ENCODE measurements around the gene COX4I2.
A peak's percentile ranks its signal among the peaks of the same experiment; 100 is the strongest.

The COX4I2 gene

GRCh38 chr20:31670371-31671228 lies 32.9 kb downstream of the COX4I2 start:
- H3K4me3 Mint-ChIP-seq: no peak overlapping the region
- no peak overlapping the region for H3K27ac Mint-ChIP-seq
- peaks cover 65% of the 10 kb centered on the region for H3K4me1 Mint-ChIP-seq (ENCODE audit: low read depth)
- H3K36me3 Mint-ChIP-seq (ENCODE audit: low read depth): peaks cover 55% of the 10 kb centered on the region
- no peaks in the 10 kb centered on the region for H3K27me3 Mint-ChIP-seq (ENCODE audit: low read depth)
- no peak for DNase-seq (ENCODE audit: low spot score)
- H3K9me3 Mint-ChIP-seq: no peaks in the 10 kb centered on the region

DNA sequence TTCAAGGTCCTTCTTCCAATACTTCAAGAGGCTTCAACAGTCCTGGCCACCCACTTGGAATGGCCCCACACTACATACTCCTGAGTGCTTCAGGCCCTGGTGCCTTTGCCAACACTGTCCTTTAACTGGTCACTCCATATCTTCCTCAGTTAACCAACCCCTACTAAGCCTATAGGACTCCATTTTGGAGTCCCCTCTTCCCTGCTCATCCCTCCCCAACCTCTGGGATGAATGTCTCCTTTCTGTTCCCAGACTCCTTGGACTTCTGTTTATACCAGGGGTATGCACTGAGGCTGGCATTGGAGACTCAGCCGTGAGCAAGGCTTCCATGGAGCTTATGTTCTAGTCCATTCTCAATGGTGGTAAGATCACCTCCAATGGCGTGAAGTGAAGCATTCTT lies 33.6 kb downstream of the COX4I2 start:
- Mint-ChIP-seq H3K27ac (peak overlapping the region; percentile 33), H3K27me3 (ENCODE audit: low read depth) (no peaks in the 10 kb centered on the region), H3K4me1 (ENCODE audit: low read depth) (peaks cover 66% of the 10 kb centered on the region), H3K4me3 (no peak overlapping the region), H3K9me3 (no peaks in the 10 kb centered on the region), H3K36me3 (ENCODE audit: low read depth) (peaks cover 50% of the 10 kb centered on the region)
- no peak for DNase-seq (ENCODE audit: low spot score)

DNA sequence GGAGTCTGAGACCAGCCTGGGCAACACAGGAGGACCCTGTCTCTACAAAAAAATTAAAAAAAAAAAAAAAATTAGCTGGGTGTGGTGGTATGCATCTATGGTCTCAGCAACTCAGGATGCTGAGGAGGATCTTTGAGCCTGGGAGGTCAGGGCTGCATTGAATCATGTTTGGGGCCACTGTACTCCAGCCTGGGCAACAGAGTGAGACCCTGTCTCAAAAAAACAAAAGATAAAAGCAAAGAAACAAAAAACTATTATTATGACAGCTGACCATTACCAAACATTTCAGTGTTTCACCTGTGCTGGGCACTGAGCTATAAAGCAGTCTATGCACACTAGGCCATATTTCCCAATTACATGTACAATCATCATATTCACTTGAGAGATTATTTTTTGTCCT lies 35.7 kb downstream of the COX4I2 start:
- peak overlapping the region; percentile 91 for H3K4me3 Mint-ChIP-seq

DNA sequence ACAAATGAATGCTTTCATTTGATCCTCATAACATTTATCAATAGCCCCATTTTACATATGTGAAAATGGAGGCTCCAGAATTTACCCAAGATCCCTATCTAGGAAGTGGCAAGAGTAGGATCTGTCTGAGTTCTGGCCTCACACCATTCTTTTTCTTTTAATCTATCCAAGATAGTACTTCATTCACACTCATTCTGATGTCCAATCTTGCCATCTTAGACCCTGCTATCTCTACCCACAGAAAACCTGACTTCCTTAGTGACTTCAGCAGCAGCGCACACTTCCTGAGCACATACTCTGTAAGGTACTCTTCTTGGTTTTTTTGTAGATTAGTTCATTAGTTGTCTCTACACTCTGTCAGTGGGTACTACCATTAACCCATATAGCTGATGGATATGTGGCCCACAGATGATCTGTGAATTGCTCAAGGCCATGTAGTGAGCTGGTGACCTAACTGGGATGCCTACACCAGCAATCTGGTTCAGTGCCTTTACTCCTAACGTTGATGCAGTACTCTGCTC lies 36.3 kb downstream of the COX4I2 start:
- Mint-ChIP-seq H3K27ac (peak overlapping the region; percentile 97), H3K9me3 (no peaks in the 10 kb centered on the region), H3K36me3 (ENCODE audit: low read depth) (peaks cover 53% of the 10 kb centered on the region), H3K4me1 (ENCODE audit: low read depth) (peaks cover 72% of the 10 kb centered on the region), H3K4me3 (peak overlapping the region; percentile 91), H3K27me3 (ENCODE audit: low read depth) (no peaks in the 10 kb centered on the region)
- no peak for DNase-seq (ENCODE audit: low spot score)

More for the DNA sequence above, 35.7 kb downstream of the COX4I2 start:
- Mint-ChIP-seq H3K4me1 (ENCODE audit: low read depth) (peaks cover 66% of the 10 kb centered on the region), H3K27ac (peak overlapping the region; percentile 97), H3K9me3 (no peaks in the 10 kb centered on the region), H3K27me3 (ENCODE audit: low read depth) (no peaks in the 10 kb centered on the region), H3K36me3 (ENCODE audit: low read depth) (peaks cover 49% of the 10 kb centered on the region)
- no peak for DNase-seq (ENCODE audit: low spot score)

DNA sequence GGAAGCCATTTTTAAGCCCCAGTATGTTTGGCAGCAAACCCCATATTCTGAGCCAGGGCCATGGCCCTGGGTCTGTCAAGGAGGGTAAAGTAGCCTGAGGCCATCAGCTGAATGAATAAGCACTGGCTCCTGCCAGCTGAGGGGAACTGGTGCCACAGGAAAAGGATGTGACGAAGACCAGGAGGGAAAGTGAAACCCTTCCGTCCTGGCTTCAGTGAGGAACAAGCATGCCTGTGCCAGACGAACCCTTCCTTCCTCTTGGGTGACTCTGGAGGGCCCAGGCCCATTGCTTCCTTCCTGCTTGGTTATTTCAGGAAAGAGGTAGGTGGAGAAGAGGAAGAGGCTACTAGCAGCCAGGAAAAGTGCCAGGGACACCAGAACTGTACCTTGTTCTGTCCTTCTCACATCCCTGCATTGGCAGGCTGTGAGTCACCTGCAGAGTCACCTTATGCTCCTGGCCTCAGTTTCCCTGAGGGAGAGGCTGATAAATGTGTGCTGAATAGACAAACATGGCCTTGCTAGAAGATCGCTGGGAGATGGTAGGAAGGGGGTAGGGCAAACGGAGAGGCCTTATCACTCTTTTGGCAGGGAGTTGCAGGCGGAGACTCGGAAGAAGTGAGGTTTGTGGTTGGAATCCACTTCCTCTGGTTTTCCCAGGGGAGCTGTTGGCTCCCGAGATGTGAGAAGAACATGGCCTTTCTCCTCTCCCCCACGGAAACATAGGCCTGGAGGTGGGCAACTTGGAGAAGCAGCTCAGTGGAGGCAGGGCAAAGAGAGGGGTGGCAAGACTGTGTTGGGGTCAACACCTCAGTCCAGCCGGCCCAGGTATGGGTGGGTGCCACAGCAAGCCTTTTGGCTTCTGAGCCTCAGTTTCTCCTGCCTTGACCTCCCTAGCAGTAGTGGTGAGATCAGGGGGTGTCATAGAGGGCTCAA lies 37.4 kb downstream of the COX4I2 start:
- H3K36me3 Mint-ChIP-seq (ENCODE audit: low read depth): peaks cover 45% of the 10 kb centered on the region
- H3K4me3 Mint-ChIP-seq: peak overlapping the region; percentile 91
- no peaks in the 10 kb centered on the region for H3K27me3 Mint-ChIP-seq (ENCODE audit: low read depth)

GRCh38 chr20:31675828-31676608 lies 38.3 kb downstream of the COX4I2 start:
- Mint-ChIP-seq H3K36me3 (ENCODE audit: low read depth) (peaks cover 53% of the 10 kb centered on the region), H3K4me1 (ENCODE audit: low read depth) (peaks cover 81% of the 10 kb centered on the region)

More for the DNA sequence above, 37.4 kb downstream of the COX4I2 start:
- DNase-seq (ENCODE audit: low spot score): peak; percentile 68
- Mint-ChIP-seq H3K27ac (peak overlapping the region; percentile 97), H3K4me1 (ENCODE audit: low read depth) (peaks cover 73% of the 10 kb centered on the region), H3K9me3 (no peaks in the 10 kb centered on the region)

DNA sequence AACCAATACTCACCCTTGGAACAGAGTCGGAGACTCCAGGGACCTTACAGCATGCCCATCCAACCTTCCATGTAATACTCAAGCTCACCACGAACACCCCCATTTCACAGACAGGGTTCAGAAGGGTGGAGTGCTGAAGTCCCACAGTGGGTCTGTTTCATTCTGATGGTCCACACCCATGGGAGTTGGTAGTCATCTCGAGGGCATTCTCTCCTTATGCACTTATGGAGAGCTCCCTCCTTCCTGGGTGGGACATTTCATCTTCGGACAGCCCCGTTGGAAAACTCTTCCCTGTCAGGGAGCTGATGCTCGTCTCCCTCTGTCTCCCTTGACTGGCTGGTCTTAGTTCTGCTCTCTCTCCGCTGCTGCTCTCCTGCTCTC lies 38.9 kb downstream of the COX4I2 start:
- H3K27me3 Mint-ChIP-seq (ENCODE audit: low read depth): no peaks in the 10 kb centered on the region
- H3K9me3 Mint-ChIP-seq: no peaks in the 10 kb centered on the region
- H3K27ac Mint-ChIP-seq: peak overlapping the region; percentile 97
- DNase-seq (ENCODE audit: low spot score): no peak
- peaks cover 52% of the 10 kb centered on the region for H3K36me3 Mint-ChIP-seq (ENCODE audit: low read depth)
- peak overlapping the region; percentile 91 for H3K4me3 Mint-ChIP-seq
- peaks cover 82% of the 10 kb centered on the region for H3K4me1 Mint-ChIP-seq (ENCODE audit: low read depth)

More at GRCh38 chr20:31675828-31676608, 38.3 kb downstream of the COX4I2 start:
- peak overlapping the region; percentile 97 for H3K27ac Mint-ChIP-seq
- H3K9me3 Mint-ChIP-seq: no peaks in the 10 kb centered on the region
- DNase-seq (ENCODE audit: low spot score): peak; percentile 74
- H3K27me3 Mint-ChIP-seq (ENCODE audit: low read depth): no peaks in the 10 kb centered on the region
- peak overlapping the region; percentile 91 for H3K4me3 Mint-ChIP-seq

DNA sequence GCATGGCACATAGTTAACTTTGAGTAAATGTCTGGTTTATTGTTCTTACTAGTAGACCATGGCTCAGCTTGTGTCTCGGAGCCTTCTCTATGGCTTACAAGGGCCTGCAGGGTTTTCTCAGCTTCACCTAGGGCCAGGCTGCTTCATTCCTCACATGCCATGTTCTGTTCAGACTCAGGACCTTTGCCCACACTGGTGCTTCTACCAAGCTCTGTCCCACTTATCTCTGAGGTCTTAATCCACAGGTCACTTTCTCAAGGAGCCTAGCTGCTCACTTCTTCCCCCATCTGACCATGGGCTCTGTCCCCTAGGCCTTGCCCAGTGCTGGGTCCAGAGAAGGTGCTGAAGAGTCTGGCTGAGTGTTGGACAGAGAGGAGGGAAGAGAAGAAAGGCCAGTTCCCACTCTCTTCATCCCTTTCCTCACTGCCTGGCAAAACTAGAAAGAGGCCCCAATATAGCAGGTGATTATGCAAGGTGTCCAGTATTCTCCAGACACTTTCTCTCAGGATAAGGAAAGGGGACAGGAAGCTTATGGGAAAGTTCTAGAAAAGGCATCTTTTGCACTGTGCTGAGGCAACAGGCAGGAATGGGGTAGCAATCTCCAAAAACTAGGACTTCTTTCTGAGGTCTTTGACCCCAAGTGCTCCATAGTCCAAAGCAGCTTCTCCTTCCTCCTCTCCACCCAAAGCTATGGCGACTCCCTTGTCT lies 40.0 kb downstream of the COX4I2 start:
- no peaks in the 10 kb centered on the region for H3K27me3 Mint-ChIP-seq (ENCODE audit: low read depth)
- DNase-seq (ENCODE audit: low spot score): no peak
- H3K9me3 Mint-ChIP-seq: no peaks in the 10 kb centered on the region
- H3K27ac Mint-ChIP-seq: peak overlapping the region; percentile 84
- H3K36me3 Mint-ChIP-seq (ENCODE audit: low read depth): peaks cover 49% of the 10 kb centered on the region
- H3K4me1 Mint-ChIP-seq (ENCODE audit: low read depth): peaks cover 85% of the 10 kb centered on the region
- peak overlapping the region; percentile 61 for H3K4me3 Mint-ChIP-seq

DNA sequence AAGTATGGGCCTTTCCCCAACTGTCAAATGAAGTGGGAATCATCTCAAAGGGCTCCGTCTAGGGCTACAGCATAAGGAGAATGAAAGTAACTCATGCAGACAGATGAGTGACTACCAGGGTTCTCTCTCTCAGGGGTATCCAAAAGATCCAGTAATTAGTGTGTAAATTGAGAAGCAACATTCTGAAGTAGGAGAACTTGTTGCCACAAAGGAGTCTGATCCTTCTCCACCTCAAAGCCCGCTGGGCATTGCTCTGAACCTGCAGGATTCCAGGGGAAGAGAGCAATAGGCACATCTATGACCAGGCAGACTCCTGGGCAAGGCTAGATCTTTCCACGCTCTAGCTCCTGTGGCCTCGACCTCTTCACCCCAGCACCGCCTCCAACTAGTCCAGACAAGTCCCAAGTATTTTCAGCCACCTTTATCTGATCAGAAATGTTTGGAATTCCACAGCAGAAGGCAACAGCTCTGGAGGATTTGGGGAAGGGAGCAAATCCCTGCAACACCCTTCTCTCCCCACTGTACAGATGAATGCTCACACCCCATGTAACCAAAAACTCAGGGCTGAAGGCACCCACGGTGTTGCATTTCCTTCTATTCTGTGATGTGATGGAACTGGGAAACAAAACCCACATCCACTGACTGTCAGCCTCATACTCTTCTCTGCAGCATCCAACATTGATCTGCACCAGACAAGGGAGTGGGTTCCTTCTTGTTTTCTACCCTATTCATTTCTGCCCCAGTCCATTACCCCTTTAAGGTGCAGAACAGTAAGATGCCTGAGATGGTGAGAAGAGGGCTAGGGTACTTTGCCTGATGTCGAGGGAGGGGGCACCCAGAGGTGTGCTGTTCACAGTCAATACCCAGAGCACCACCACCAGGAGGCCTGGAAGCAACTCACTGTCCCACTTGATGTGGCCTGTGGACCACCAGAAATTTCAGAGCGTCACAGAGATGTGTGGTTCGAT lies 41.0 kb downstream of the COX4I2 start:
- H3K27ac Mint-ChIP-seq: peak overlapping the region; percentile 84
- H3K4me3 Mint-ChIP-seq: peak overlapping the region; percentile 61

GRCh38 chr20:31679357-31680285 lies 41.9 kb downstream of the COX4I2 start:
- Mint-ChIP-seq H3K27me3 (ENCODE audit: low read depth) (no peaks in the 10 kb centered on the region), H3K4me3 (peak overlapping the region; percentile 61), H3K4me1 (ENCODE audit: low read depth) (peaks cover 88% of the 10 kb centered on the region), H3K9me3 (no peaks in the 10 kb centered on the region), H3K27ac (peak overlapping the region; percentile 87), H3K36me3 (ENCODE audit: low read depth) (peaks cover 57% of the 10 kb centered on the region)
- DNase-seq (ENCODE audit: low spot score): no peak

More for the DNA sequence above, 41.0 kb downstream of the COX4I2 start:
- no peak for DNase-seq (ENCODE audit: low spot score)
- Mint-ChIP-seq H3K36me3 (ENCODE audit: low read depth) (peaks cover 51% of the 10 kb centered on the region), H3K27me3 (ENCODE audit: low read depth) (no peaks in the 10 kb centered on the region), H3K4me1 (ENCODE audit: low read depth) (peaks cover 88% of the 10 kb centered on the region), H3K9me3 (no peaks in the 10 kb centered on the region)

All from T-helper 2 cell treated with Interferon-gamma antibody and Interleukin-4, amounts not matched to agents 5 μg/mL and 100 μg/mL, for 36 hours (primary cell).